OCI-LY7 (cell line): ENCODE results near the gene ZNF526. TPM values are rescaled to one million over a fixed set of nuclear protein-coding genes. Genes with fewer than 3 reads are reported as not detected.

Experiments used
- BruUV-seq: library from RNA; stranded (reverse); fragments of 400-500 nt; replicated peaks from 2 replicates; lab custom pipeline; 2021; lab: Mats Ljungman, UMichigan
- CTCF ChIA-PET: fragments of 300-600 bp; sonication (Branson Sonifier 250); formaldehyde crosslinking; loops from one replicate; lab custom pipeline; 2022; ENCODE audit warnings: antibody characterized with exemption; ENCODE audit not compliant: unreplicated experiment; lab: Charles Lee
- POLR2A ChIA-PET: fragments of 300-600 bp; sonication (Branson Sonifier 250); formaldehyde crosslinking; loops from one replicate; lab custom pipeline; 2022; ENCODE audit warnings: antibody characterized with exemption; lab: Charles Lee
- DNase-seq: peaks from one replicate; pipeline ENCODE4 v3.0.0-alpha.2; 2015; ENCODE audit warnings: low spot score
- H2AFZ ChIP-seq: fragments of 200-600 bp; sonication (generic), shearing (Covaris generic); 2 replicates; pipeline ENCODE4 v1.6.1; 2014; ENCODE audit warnings: mild to moderate bottlenecking, antibody characterized with exemption, low read length, moderate library complexity
- H3K27ac ChIP-seq: fragments of 200-600 bp; sonication (generic); 2 replicates; pipeline ENCODE4 v1.5.1; 2014; ENCODE audit warnings: mixed run types, low read depth, mild to moderate bottlenecking, moderate library complexity, low read length, inconsistent platforms; ENCODE audit not compliant: poor library complexity, severe bottlenecking
- H3K36me3 ChIP-seq: fragments of 200-600 bp; sonication (generic); 2 replicates; pipeline ENCODE4 v1.6.1; 2014; ENCODE audit warnings: mild to moderate bottlenecking, antibody characterized with exemption, low read length, moderate library complexity, mixed read lengths; ENCODE audit not compliant: insufficient read depth
- H3K4me1 ChIP-seq: fragments of 200-600 bp; sonication (generic); 2 replicates; pipeline ENCODE4 v1.5.1; 2014; ENCODE audit warnings: mild to moderate bottlenecking, low read length; ENCODE audit not compliant: insufficient read depth, poor library complexity, severe bottlenecking
- H3K4me2 ChIP-seq: fragments of 200-600 bp; sonication (generic); 2 replicates; pipeline ENCODE4 v1.6.1; 2014; ENCODE audit warnings: mild to moderate bottlenecking, low read length
- H3K4me3 ChIP-seq: fragments of 200-600 bp; sonication (generic); 2 replicates; pipeline ENCODE4 v1.5.1; 2014; ENCODE audit warnings: mild to moderate bottlenecking, low read depth, low read length; ENCODE audit not compliant: poor library complexity, severe bottlenecking
- H3K79me2 ChIP-seq: fragments of 200-600 bp; sonication (generic); 2 replicates; pipeline ENCODE4 v1.6.1; 2016; ENCODE audit warnings: low read depth, mild to moderate bottlenecking, low read length, moderate library complexity, mixed read lengths; ENCODE audit not compliant: insufficient read depth
- H3K9me2 ChIP-seq: fragments of 200-600 bp; sonication (generic); 2 replicates; pipeline ENCODE4 v1.6.1; 2016; ENCODE audit warnings: mild to moderate bottlenecking, low read length, mixed read lengths; ENCODE audit not compliant: insufficient read depth
- H3K9me3 ChIP-seq: fragments of 200-600 bp; sonication (generic); 2 replicates; pipeline ENCODE4 v1.6.1; 2014; ENCODE audit warnings: mild to moderate bottlenecking, mixed run types, low read length, mixed read lengths
- H4K20me1 ChIP-seq: fragments of 200-600 bp; sonication (generic); 2 replicates; pipeline ENCODE4 v1.6.1; 2014; ENCODE audit warnings: mild to moderate bottlenecking, antibody characterized with exemption, low read length, moderate library complexity, mixed read lengths; ENCODE audit not compliant: insufficient read depth
- EZH2phosphoT487 ChIP-seq: fragments of 200-600 bp; sonication (generic); IDR thresholded peaks from 2 replicates; pipeline ENCODE4 v1.6.1; 2018; ENCODE audit warnings: low read depth, borderline replicate concordance, mild to moderate bottlenecking, mixed run types, antibody characterized with exemption, low read length, moderate library complexity, mixed read lengths
- intact Hi-C: fragments of 100-400 bp; cut with micrococcal nuclease; formaldehyde crosslinking; loops from one replicate; pipeline ENCODE4 v1.10.0; 2022; ENCODE audit not compliant: unreplicated experiment
- total RNA-seq, 2 experiments: library from RNA; depleted of rRNA in 1 of 2; stranded (reverse); fragments of >200 nt in 1 of 2; shearing (Covaris generic) in 1 of 2; gene quantifications; 2 replicates each; pipeline ENCODE4 v1.2.3, GENCODE V29; 2014 to 2022
- TF ChIP-seq, protein P1 (sequence below): fragments of 200-600 bp; sonication (generic); conservative IDR thresholded peaks from 2 replicates; pipeline ENCODE4 v1.5.1; 2014; ENCODE audit warnings: mild to moderate bottlenecking, antibody characterized with exemption, low read length, moderate library complexity, mixed read lengths

ZNF526 gene
- total RNA-seq, 2 experiments from 2014 or later = 9.0 to 12.7 TPM

DNA sequence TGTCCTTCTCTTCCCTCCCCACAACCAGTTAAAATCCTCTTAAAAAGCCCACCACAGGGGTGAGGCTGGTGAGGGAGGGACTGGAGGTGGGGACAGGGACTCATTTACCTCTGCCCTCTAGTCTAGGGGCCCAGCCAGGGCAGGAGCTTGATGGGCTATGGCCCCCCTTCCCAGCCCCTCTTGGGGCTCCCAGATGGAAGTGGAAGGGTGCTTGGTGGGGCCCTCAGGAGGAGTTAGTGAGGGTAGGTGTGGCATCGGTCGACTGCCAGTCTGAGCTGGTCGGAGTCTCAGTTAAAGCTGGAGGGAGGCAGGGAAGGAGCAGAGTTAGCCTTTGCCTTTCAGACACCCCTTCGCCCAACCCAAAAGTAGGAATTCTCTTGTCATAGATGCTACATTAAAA lies 10.5 kb downstream of the ZNF526 start:
- H3K36me3 ChIP-seq = peaks cover 98% of the 10 kb centered on the region
- H4K20me1 ChIP-seq = no peaks in the 10 kb centered on the region
- H3K9me2 ChIP-seq = no peaks in the 10 kb centered on the region
- intact Hi-C loops = no loop called here
- no peaks in the 10 kb centered on the region for H3K9me3 ChIP-seq
- ChIA-PET CTCF (no interaction called here), POLR2A (no interaction called here)
- BruUV-seq = no TSS peak
- no peak overlapping the region for H3K4me2 ChIP-seq
- no peaks in the 10 kb centered on the region for H3K4me1 ChIP-seq
- no peaks in the 10 kb centered on the region for H3K79me2 ChIP-seq
- H3K4me3 ChIP-seq = no peak overlapping the region
- DNase-seq = no peak
- no peak overlapping the region for H2AFZ ChIP-seq
- H3K27ac ChIP-seq = no peak overlapping the region
- no peak for TF ChIP-seq EZH2phosphoT487
- TF ChIP-seq, protein P1, sequence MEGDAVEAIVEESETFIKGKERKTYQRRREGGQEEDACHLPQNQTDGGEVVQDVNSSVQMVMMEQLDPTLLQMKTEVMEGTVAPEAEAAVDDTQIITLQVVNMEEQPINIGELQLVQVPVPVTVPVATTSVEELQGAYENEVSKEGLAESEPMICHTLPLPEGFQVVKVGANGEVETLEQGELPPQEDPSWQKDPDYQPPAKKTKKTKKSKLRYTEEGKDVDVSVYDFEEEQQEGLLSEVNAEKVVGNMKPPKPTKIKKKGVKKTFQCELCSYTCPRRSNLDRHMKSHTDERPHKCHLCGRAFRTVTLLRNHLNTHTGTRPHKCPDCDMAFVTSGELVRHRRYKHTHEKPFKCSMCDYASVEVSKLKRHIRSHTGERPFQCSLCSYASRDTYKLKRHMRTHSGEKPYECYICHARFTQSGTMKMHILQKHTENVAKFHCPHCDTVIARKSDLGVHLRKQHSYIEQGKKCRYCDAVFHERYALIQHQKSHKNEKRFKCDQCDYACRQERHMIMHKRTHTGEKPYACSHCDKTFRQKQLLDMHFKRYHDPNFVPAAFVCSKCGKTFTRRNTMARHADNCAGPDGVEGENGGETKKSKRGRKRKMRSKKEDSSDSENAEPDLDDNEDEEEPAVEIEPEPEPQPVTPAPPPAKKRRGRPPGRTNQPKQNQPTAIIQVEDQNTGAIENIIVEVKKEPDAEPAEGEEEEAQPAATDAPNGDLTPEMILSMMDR = no peak

DNA sequence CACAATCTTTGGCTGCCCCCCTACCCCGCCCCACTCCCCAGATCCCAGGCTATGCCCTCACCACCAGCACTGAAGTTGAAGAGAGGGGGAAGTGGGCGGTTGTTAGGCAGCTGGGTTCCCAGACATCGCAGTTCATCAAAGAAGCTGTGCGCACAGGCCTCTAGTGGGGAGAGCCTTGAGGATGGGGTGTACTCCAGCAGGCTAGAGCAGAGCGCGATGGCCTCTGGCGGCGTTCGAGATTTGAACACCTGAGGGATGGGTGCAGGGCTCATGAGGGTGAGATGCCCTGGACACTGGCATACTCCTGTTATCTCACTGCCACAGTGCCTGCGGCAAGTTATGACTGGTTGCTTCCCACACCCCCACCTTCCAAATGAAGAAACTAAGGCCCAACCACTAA lies 12.3 kb downstream of the ZNF526 start:
- Histone ChIP-seq H3K79me2 (no peaks in the 10 kb centered on the region), H3K36me3 (peaks cover 95% of the 10 kb centered on the region)

DNA sequence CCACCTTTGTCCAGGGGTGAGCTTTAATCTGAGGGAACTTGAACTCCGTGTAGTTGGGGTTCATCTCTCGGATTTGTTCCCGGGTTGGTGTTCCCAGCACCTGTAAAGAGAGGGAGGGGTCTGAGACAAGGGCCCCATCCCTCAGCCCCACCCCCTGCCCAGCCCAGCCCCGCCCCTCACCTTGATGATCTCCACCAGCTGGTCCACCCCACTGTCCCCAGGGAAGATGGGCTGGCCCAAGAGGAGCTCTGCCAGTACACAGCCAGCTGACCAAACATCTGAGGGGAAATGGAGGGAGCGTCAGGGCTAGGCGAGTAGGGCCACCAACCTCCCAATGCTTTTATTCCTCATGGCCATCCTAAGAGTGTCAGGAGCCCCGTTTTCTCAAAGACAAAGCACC lies 13.0 kb downstream of the ZNF526 start:
- POLR2A ChIA-PET = no interaction called here

More for the DNA sequence above, 12.3 kb downstream of the ZNF526 start:
- Histone ChIP-seq H2AFZ (no peak overlapping the region), H3K4me3 (no peak overlapping the region), H3K4me1 (no peaks in the 10 kb centered on the region), H3K9me3 (no peaks in the 10 kb centered on the region), H3K9me2 (no peaks in the 10 kb centered on the region), H3K27ac (no peak overlapping the region), H4K20me1 (no peaks in the 10 kb centered on the region), H3K4me2 (no peak overlapping the region)
- TF ChIP-seq, protein P1 = no peak
- CTCF ChIA-PET = no interaction called here
- no TSS peak for BruUV-seq
- no peak for DNase-seq
- intact Hi-C loops = no loop called here
- POLR2A ChIA-PET = no interaction called here

More for the DNA sequence above, 13.0 kb downstream of the ZNF526 start:
- intact Hi-C loops = no loop called here
- Histone ChIP-seq H3K79me2 (no peaks in the 10 kb centered on the region), H2AFZ (no peak overlapping the region), H3K36me3 (peaks cover 89% of the 10 kb centered on the region), H3K4me2 (no peak overlapping the region), H4K20me1 (no peaks in the 10 kb centered on the region), H3K27ac (no peak overlapping the region), H3K4me3 (no peak overlapping the region), H3K9me2 (no peaks in the 10 kb centered on the region), H3K4me1 (no peaks in the 10 kb centered on the region), H3K9me3 (no peaks in the 10 kb centered on the region)
- no peak for DNase-seq
- no TSS peak for BruUV-seq
- CTCF ChIA-PET = no interaction called here
- TF ChIP-seq, protein P1 = no peak
- no peak for TF ChIP-seq EZH2phosphoT487
